Central memory CD8-positive, alpha-beta T cell (primary cell): ENCODE results near the gene FCHSD2.
"Not testable (repeated sequence)": the region's sequence is repeated elsewhere in the genome, so short reads cannot be mapped to it uniquely, and the experiment has no call there.

Source experiments
- ATAC-seq: fragments of 150-1000 bp; cut with Tn5 transposase; replicated peaks from 2 replicates; pipeline ENCODE4 v1.10.0; 2022; ENCODE audit warnings: mild to moderate bottlenecking, moderate FRiP score, moderate number of reproducible peaks; ENCODE audit not compliant: poor library complexity, severe bottlenecking; ENCODE audit errors: extremely low read depth
- DNase-seq, 2 donors: peaks; one replicate each; pipeline ENCODE4 v3.0.0; 2021; ENCODE audit warnings: low spot score in 2 of 2
- H3K27ac Mint-ChIP-seq: one replicate; pipeline ENCODE4 v1.8.0; 2022; ENCODE audit warnings: low read depth, mild to moderate bottlenecking, moderate library complexity, mixed read lengths
- H3K27me3 Mint-ChIP-seq: one replicate; pipeline ENCODE4 v1.8.0; 2022; ENCODE audit warnings: mixed read lengths
- H3K36me3 Mint-ChIP-seq: one replicate; pipeline ENCODE4 v1.8.0; 2022; ENCODE audit warnings: mild to moderate bottlenecking, moderate library complexity, mixed read lengths; ENCODE audit not compliant: insufficient read depth
- H3K4me1 Mint-ChIP-seq: one replicate; pipeline ENCODE4 v1.8.0; 2022; ENCODE audit warnings: mixed read lengths
- H3K4me3 Mint-ChIP-seq: one replicate; pipeline ENCODE4 v1.8.0; 2022; ENCODE audit warnings: mild to moderate bottlenecking, moderate library complexity, mixed read lengths
- H3K9me3 Mint-ChIP-seq: one replicate; pipeline ENCODE4 v1.8.0; 2022; ENCODE audit warnings: mixed read lengths

FCHSD2 gene

DNA sequence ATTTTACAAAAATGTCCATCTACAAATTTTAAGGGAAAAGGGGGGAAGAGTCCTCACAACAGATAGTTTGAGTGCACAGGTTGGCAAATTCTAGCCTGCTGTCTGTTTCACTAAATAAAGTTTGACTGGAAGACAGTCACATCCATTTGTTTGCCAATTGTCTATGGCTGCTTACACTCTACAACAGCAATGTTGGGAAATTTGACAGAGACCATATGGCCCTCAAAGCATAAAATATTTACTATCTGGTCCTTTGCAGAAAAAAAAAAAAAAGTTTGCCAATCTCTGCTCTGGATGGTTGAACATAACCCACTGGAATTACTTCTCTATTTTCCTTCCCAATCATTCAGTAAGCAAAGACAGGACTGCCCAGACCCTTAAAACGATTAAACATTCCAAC lies 88.2 kb downstream of the FCHSD2 start:
- Mint-ChIP-seq H3K9me3 (no peaks in the 10 kb centered on the region), H3K27ac (no peak overlapping the region), H3K4me3 (no peak overlapping the region), H3K36me3 (peaks cover 5% of the 10 kb centered on the region), H3K4me1 (peaks cover 22% of the 10 kb centered on the region), H3K27me3 (no peaks in the 10 kb centered on the region)
- no peak for DNase-seq
- no peak for ATAC-seq

DNA sequence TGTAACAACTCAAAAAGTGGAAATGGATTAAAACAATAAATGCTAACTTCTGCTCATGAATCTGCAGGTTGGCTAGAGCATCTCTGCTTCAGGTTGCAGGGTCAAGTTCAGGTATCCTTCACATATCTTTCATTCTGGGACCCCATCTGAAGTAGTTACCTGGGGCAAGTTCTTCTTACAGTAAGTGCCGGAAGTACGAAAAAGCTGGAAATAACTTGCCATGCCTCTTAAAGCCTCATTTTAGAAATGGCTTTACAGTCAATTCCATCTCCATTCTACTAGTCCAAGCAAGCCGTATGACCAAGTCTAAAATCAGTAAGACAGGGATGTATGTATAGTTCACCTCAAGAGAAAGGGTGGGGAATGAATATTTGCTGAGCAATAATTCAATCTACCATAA lies 93.7 kb downstream of the FCHSD2 start:
- H3K4me3 Mint-ChIP-seq, result no peak overlapping the region

DNA sequence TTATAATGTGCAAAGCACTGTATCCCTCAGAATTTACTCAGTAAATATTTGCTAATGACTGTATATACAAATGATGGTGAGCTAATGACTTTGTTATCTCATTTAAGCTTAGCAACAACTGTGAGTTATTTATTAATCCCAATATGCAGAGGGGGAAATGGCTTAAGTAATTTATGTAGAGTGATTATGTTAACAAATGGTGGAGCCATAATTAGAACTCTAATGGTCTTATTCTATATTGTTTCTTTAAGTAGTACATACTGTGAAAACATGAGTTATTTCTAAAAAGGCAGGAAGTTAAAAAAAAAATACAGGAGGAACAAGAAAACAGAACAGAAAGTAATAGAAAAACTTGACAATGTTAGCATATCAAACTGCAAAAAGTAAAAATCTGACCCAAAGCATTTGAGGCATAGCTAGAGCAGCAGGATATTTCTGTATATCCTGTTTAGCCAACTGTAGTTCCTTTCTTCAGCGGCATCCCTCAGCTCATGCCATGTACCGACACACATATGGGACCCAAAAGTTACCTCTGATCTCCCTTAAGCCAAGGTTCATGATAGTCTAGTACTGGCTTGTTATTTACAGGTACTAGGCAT lies 94.2 kb downstream of the FCHSD2 start:
- peak overlapping the region; percentile 52 for H3K27ac Mint-ChIP-seq
- H3K4me3 Mint-ChIP-seq, result no peak overlapping the region
- peaks cover 25% of the 10 kb centered on the region for H3K4me1 Mint-ChIP-seq
- H3K27me3 Mint-ChIP-seq, result no peaks in the 10 kb centered on the region
- no peaks in the 10 kb centered on the region for H3K9me3 Mint-ChIP-seq
- ATAC-seq (no peak), DNase-seq (no peak)
- H3K36me3 Mint-ChIP-seq, result peaks cover 2% of the 10 kb centered on the region

More for the DNA sequence above, 93.7 kb downstream of the FCHSD2 start:
- Mint-ChIP-seq H3K9me3 (no peaks in the 10 kb centered on the region), H3K27ac (peak overlapping the region; percentile 52), H3K27me3 (no peaks in the 10 kb centered on the region), H3K36me3 (peaks cover 2% of the 10 kb centered on the region), H3K4me1 (peaks cover 25% of the 10 kb centered on the region)
- no peak for ATAC-seq
- DNase-seq, result no peak

DNA sequence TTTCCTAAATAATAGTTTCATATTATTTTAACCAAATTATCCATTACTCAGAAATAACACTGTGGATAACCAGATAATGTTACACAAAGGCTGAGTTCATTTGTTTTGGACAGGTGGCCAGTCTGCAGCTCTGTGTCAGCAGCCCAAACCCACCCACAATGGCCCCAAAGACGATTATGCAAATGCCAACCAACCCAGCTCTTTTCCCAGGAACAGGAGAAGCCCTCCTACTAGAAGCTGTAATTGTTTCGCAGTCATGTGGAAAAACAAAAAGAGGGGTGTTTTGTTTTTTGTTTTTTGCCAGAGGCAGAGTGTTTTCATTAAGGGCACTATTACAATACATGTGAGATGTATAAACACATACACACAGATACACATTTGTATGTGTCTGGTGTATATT lies 102.1 kb downstream of the FCHSD2 start:
- peaks cover 12% of the 10 kb centered on the region for H3K4me1 Mint-ChIP-seq
- DNase-seq, result no peak
- H3K27me3 Mint-ChIP-seq, result no peaks in the 10 kb centered on the region
- ATAC-seq, result no peak
- no peak overlapping the region for H3K4me3 Mint-ChIP-seq
- H3K36me3 Mint-ChIP-seq, result no peaks in the 10 kb centered on the region
- no peaks in the 10 kb centered on the region for H3K9me3 Mint-ChIP-seq
- H3K27ac Mint-ChIP-seq, result no peak overlapping the region

DNA sequence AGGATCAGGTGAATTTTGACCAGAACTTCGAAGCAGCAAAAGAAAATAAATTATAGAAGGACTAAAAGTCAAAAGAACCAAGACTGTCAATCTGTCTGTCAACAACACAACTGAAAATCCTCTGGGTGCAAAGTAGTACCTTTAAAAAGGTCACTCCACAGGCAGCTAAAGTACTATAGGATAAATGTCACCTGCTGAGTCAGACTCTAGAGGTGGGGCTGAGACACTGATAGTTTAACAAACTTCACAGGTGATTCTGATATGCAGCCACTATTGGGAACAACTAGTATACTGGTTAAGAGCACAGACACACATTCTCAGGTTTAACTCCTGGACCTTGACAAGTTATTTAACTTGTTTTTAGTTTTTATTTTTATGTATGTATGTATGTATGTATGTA lies 107.3 kb downstream of the FCHSD2 start:
- H3K4me3 Mint-ChIP-seq, result peak overlapping the region; percentile 40
- H3K27me3 Mint-ChIP-seq, result no peaks in the 10 kb centered on the region
- no peaks in the 10 kb centered on the region for H3K9me3 Mint-ChIP-seq
- H3K4me1 Mint-ChIP-seq, result peaks cover 40% of the 10 kb centered on the region
- H3K36me3 Mint-ChIP-seq, result peaks cover 3% of the 10 kb centered on the region
- peak; percentile 55 for ATAC-seq
- no peak for DNase-seq
- peak overlapping the region; percentile 81 for H3K27ac Mint-ChIP-seq

DNA sequence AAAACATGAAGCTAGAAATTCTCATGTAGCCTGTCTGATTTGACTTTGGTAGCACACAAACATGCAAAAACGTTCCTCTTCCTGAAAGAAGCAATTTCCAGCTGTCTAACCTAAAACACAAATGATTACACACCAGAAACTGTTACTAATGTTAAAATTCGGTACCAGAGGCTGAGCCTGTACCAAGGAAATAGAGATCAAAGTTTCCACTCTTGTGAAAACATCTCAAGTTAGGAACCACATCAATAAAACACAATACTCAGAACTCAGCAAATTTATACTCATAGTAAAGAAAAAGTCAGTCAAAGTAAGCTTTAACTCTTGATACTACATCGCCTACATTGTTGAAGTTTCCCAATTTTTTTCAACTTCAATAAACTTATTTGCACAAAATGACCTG lies 107.8 kb downstream of the FCHSD2 start:
- no peak for DNase-seq
- peak; percentile 95 for ATAC-seq
- Mint-ChIP-seq H3K27me3 (no peaks in the 10 kb centered on the region), H3K4me1 (peaks cover 44% of the 10 kb centered on the region), H3K4me3 (peak overlapping the region; percentile 40), H3K9me3 (no peaks in the 10 kb centered on the region), H3K27ac (peak overlapping the region; percentile 81), H3K36me3 (peaks cover 3% of the 10 kb centered on the region)

DNA sequence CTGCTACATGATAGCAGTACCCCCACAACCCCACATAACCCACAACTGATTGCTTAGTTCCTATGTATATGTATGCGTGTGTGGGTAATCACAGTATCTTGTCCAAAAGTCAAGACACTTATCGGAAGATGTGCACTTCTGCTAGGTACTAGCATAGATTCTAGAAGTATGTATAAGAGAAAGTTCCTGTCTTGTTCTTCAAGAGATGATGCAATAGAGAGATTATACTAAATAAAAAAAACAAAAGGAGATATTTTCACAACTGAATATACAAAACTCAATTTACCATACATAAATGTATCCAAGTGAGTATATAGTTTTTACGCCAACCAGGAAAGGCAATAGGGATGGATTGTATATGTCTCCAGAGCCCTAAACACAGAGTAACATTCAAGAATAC lies 112.0 kb downstream of the FCHSD2 start:
- peaks cover 54% of the 10 kb centered on the region for H3K4me1 Mint-ChIP-seq
- DNase-seq (no peak), ATAC-seq (no peak)
- H3K9me3 Mint-ChIP-seq, result peaks cover 9% of the 10 kb centered on the region
- peaks cover 12% of the 10 kb centered on the region for H3K36me3 Mint-ChIP-seq
- H3K27ac Mint-ChIP-seq, result no peak overlapping the region
- no peaks in the 10 kb centered on the region for H3K27me3 Mint-ChIP-seq
- H3K4me3 Mint-ChIP-seq, result no peak overlapping the region

DNA sequence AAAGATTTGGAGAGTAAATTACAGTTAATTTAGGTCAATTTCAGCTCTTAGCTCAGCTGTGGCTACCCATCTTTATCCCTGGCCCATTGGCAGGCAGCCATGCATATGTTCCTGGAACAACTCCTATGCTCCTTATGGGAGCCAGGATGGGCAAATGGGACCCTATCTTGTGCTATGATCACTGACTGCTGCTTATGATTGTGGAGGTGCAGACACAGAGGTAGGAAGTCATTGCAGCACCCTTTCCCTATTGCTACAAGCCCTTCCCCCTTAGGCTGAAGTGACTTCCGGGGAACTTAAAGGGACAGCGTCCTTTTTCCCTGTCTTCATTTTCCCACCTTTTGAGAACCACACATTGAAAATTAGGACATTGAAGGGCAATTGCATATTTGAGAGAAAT lies 112.7 kb downstream of the FCHSD2 start:
- Mint-ChIP-seq H3K9me3 (peaks cover 15% of the 10 kb centered on the region), H3K36me3 (peaks cover 11% of the 10 kb centered on the region), H3K27ac (no peak overlapping the region), H3K27me3 (no peaks in the 10 kb centered on the region), H3K4me3 (no peak overlapping the region), H3K4me1 (peaks cover 47% of the 10 kb centered on the region)
- DNase-seq, result no peak
- no peak for ATAC-seq

DNA sequence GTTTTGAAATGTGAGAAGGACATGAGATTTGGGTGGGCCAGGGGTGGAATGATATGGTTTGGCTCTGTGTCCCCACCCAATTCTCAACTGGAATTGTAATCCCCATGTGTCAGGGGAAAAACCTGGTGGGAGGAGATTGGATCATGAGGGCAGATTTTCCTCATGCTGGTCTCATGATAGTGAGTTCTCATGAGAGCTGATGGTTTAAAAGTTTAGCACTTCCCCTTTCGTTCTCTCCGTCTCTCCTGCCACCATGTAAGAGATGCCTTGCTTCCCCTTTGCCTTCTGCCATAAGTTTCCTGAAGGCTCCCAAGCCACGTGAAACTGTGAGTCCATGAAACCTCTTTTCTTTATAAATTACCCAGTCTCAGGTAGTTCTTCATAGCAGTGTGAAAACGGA lies 113.5 kb downstream of the FCHSD2 start:
- H3K9me3 Mint-ChIP-seq, result peaks cover 23% of the 10 kb centered on the region
- peaks cover 43% of the 10 kb centered on the region for H3K4me1 Mint-ChIP-seq
- no peak overlapping the region for H3K4me3 Mint-ChIP-seq
- H3K27ac Mint-ChIP-seq, result no peak overlapping the region
- no peak for ATAC-seq
- H3K27me3 Mint-ChIP-seq, result no peaks in the 10 kb centered on the region
- DNase-seq, result no peak
- H3K36me3 Mint-ChIP-seq, result peaks cover 11% of the 10 kb centered on the region

DNA sequence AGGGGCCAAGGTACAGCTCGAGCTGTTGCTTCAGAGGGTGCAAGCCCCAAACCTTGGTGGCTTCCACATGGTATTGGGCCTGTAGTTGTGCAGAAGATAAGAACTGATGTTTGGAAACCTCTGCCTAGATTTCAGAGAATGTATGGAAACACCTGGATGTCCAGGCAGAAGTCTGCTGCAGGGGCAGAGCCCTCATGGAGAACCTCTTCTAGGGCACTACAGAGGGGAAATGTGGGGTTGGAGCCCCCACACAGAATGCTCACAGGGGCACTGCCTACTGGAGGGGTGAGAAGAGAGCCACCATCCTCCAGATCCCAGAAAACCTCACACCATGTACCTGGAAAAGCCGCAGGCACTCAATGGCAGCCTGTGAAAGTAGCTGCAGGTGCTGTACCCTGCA lies 114.3 kb downstream of the FCHSD2 start:
- peaks cover 24% of the 10 kb centered on the region for H3K9me3 Mint-ChIP-seq

DNA sequence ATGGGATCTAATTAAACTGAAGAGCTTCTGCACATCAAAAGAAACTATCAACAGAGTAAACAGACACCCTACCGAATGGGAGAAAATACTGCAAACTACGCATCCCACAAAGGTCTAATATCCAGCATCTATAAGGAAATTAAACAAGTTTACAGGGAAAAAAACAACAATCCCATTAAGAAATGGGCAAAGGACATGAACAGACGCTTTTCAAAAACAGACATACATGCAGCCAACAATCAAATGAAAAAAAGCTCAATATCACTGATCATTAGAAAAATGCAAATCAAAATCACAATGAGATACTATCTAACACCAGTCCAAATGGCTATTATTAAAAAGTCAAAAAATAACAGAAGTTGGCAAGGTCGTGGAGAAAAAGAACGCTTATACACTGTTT lies 117.5 kb downstream of the FCHSD2 start:
- peaks cover 30% of the 10 kb centered on the region for H3K9me3 Mint-ChIP-seq
- H3K4me3 Mint-ChIP-seq, result no peak overlapping the region
- DNase-seq (no peak), ATAC-seq (no peak)
- H3K4me1 Mint-ChIP-seq, result peaks cover 31% of the 10 kb centered on the region
- no peaks in the 10 kb centered on the region for H3K27me3 Mint-ChIP-seq
- peaks cover 10% of the 10 kb centered on the region for H3K36me3 Mint-ChIP-seq
- H3K27ac Mint-ChIP-seq, result no peak overlapping the region

More for the DNA sequence above, 114.3 kb downstream of the FCHSD2 start:
- not testable (repeated sequence) for H3K27me3 Mint-ChIP-seq, DNase-seq, H3K27ac Mint-ChIP-seq, ATAC-seq, H3K4me3 Mint-ChIP-seq
- H3K4me1 Mint-ChIP-seq, result peaks cover 42% of the 10 kb centered on the region
- peaks cover 11% of the 10 kb centered on the region for H3K36me3 Mint-ChIP-seq

DNA sequence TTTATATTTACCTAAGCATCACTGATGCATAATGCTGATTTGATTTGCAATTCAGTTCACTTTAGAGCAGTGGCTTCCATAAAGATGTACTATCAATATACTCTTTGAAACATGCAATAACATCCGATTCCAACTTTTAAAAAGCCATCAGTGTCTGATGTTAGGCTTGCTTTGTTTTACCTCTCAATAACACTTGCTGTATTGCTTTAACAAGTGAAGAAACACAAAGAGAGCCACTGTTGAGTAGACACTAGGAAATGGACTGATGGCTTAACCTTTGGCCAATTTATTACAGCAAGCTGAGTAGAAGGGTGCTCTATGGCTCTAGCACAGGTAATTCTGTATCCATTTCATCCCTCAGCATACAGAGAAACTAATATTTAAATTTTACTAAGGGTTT lies 122.1 kb downstream of the FCHSD2 start:
- no peaks in the 10 kb centered on the region for H3K27me3 Mint-ChIP-seq
- no peak overlapping the region for H3K27ac Mint-ChIP-seq
- H3K9me3 Mint-ChIP-seq, result peaks cover 21% of the 10 kb centered on the region
- DNase-seq, result no peak
- no peaks in the 10 kb centered on the region for H3K36me3 Mint-ChIP-seq
- H3K4me3 Mint-ChIP-seq, result no peak overlapping the region
- ATAC-seq, result no peak
- H3K4me1 Mint-ChIP-seq, result peaks cover 10% of the 10 kb centered on the region

DNA sequence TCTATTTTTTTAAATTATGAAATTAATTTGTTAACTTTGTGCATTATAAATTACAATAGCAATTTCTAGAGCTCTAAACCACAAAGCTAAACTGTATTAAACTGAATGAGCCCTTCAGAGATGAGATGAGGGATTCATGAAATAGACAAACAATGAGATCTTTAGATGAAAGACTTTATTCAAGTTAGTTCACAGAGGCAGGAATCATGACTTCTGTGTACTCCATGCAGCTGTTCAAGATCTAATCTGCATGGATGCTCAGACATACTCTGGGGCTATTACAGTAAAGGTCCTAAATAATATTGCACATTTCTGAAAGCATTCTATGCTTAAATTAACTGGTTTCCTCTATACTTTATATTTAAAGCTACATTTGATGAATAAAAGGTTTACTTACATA lies 122.7 kb downstream of the FCHSD2 start:
- H3K9me3 Mint-ChIP-seq, result peaks cover 15% of the 10 kb centered on the region
- H3K4me1 Mint-ChIP-seq, result peaks cover 10% of the 10 kb centered on the region
- H3K27ac Mint-ChIP-seq, result no peak overlapping the region
- no peaks in the 10 kb centered on the region for H3K36me3 Mint-ChIP-seq
- ATAC-seq, result no peak
- no peak for DNase-seq
- H3K27me3 Mint-ChIP-seq, result no peaks in the 10 kb centered on the region
- H3K4me3 Mint-ChIP-seq, result no peak overlapping the region
